Transverse colon (tissue), 4 donors: Measurements from ENCODE around the gene RASSF3. TPM values are rescaled to one million over a fixed set of nuclear protein-coding genes. Genes with fewer than 3 reads are reported as not detected.

Experiments used
- DNase-seq: peaks from one replicate; pipeline ENCODE4 v3.0.0-alpha.2; 2019
- H3K27ac ChIP-seq, 4 donors: fragments of 200-600 bp; sonication (generic); 2 replicates each; pipeline ENCODE4 v1.5.1; 2016 to 2018; ENCODE audit warnings: inconsistent platforms in 4 of 4
- H3K27me3 ChIP-seq: fragments of 200-600 bp; sonication (generic); 2 replicates; pipeline ENCODE4 v1.5.1; 2017; ENCODE audit warnings: inconsistent platforms
- H3K36me3 ChIP-seq, 4 donors: fragments of 200-600 bp; sonication (generic); 2 replicates each; pipeline ENCODE4 v1.5.1; 2017 to 2019; ENCODE audit warnings: inconsistent platforms in 4 of 4
- H3K4me1 ChIP-seq, 4 donors: fragments of 200-600 bp; sonication (generic); 2 replicates each; pipeline ENCODE4 v1.5.1; 2017 to 2020; ENCODE audit warnings: inconsistent platforms in 4 of 4
- H3K4me3 ChIP-seq, 4 donors: fragments of 200-600 bp; sonication (generic); 1 replicate in 1 of 4; 2 replicates in 3 of 4; pipeline versions ENCODE4 v1.5.1 to v1.6.1; 2017 to 2019; ENCODE audit warnings: inconsistent platforms in 4 of 4
- H3K9me3 ChIP-seq, 2 donors: fragments of 200-600 bp; sonication (generic); 2 replicates each; pipeline ENCODE4 v1.5.1; 2017 to 2019; ENCODE audit warnings: inconsistent platforms in 2 of 2
- EP300 ChIP-seq: sonication (generic); formaldehyde crosslinking; IDR thresholded peaks from one replicate; pipeline ENCODE4 v1.6.1; 2017; ENCODE audit warnings: antibody characterized with exemption, low read depth
- POLR2A ChIP-seq: fragments of 450-650 bp; IDR thresholded peaks from one replicate; pipeline ENCODE4 v1.6.1; 2016; ENCODE audit warnings: antibody characterized with exemption, mild to moderate bottlenecking, moderate library complexity
- POLR2AphosphoS5 ChIP-seq, 3 donors: sonication (generic); formaldehyde crosslinking; IDR thresholded peaks; one replicate each; pipeline ENCODE4 v1.6.1; 2016; ENCODE audit warnings: antibody characterized with exemption in 3 of 3
- WGBS, 2 donors: methylation state at CpG; one replicate each; pipeline ENCODE4 v1.1.5; 2018; ENCODE audit warnings: low coverage in 1 of 2; 5-methylcytosine and 5-hydroxymethylcytosine counted together
- in situ Hi-C, 4 donors: fragments of 200-750 bp; cut with MboI; loops; one replicate each; pipeline versions ENCODE4 v1.15.0 to v1.15.1; 2017; ENCODE audit warnings: low sequenced_read_pairs in 3 of 4, low pct_ligation_motif_present in 1 of 4, low pct_unique_long_range_greater_than_20kb in 1 of 4
- intact Hi-C: fragments of 100-400 bp; cut with DNase I; formaldehyde crosslinking; loops from one replicate; pipeline ENCODE4 v1.15.1; 2023; ENCODE audit warnings: low total_unique reads
- total RNA-seq, 4 donors: library from RNA; depleted of rRNA; stranded (reverse); fragments of >200 nt; gene quantifications; one replicate each; pipeline ENCODE4 v1.1.0, GENCODE V29; 2016
- TF ChIP-seq, protein P1 (sequence below), 5 experiments: fragments of 200-600 bp in 3 of 5; fragments of 450-650 bp in 2 of 5; sonication (generic) in 3 of 5; IDR thresholded peaks; 1 replicate in 2 of 5; 2 replicates in 3 of 5; pipeline ENCODE4 v1.5.1; 2016 to 2017; ENCODE audit warnings: antibody characterized with exemption in 5 of 5, inconsistent platforms in 3 of 5, mild to moderate bottlenecking in 2 of 5, moderate library complexity in 1 of 5

The RASSF3 gene
- total RNA-seq, 4 donors from 2014 or later = 41.6 to 83.2 (median 62.5) TPM

DNA sequence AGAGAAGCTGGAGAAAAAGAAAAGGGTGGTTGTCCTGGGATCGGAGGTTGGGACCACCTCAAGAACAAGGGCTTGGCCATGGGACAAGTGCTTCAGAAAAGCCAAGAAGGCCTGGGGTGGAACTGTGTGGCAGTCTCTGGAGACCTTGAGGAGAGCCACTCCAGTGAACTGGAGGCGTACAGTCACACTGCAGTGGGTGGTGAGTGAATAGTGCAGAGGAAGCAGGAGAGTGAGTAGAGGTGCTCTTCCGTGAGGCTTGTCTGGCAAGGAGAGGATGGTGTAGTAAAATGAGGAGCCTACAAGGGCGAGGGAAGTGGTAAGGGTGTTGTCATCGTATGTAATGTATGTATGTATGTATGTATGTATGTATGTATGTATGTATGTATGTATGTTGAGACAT, 20.9 kb downstream of the RASSF3 start:
- Histone ChIP-seq H3K4me1 (peaks cover 13 to 62% (median 42%) of the 10 kb centered on the region in 4 donors), H3K27ac (no peak overlapping the region), H3K36me3 (no peaks in the 10 kb centered on the region), H3K4me3 (no peak overlapping the region), H3K27me3 (no peaks in the 10 kb centered on the region), H3K9me3 (no peaks in the 10 kb centered on the region)
- DNase-seq = no peak
- intact Hi-C loops = no loop called here
- TF ChIP-seq, protein P1, sequence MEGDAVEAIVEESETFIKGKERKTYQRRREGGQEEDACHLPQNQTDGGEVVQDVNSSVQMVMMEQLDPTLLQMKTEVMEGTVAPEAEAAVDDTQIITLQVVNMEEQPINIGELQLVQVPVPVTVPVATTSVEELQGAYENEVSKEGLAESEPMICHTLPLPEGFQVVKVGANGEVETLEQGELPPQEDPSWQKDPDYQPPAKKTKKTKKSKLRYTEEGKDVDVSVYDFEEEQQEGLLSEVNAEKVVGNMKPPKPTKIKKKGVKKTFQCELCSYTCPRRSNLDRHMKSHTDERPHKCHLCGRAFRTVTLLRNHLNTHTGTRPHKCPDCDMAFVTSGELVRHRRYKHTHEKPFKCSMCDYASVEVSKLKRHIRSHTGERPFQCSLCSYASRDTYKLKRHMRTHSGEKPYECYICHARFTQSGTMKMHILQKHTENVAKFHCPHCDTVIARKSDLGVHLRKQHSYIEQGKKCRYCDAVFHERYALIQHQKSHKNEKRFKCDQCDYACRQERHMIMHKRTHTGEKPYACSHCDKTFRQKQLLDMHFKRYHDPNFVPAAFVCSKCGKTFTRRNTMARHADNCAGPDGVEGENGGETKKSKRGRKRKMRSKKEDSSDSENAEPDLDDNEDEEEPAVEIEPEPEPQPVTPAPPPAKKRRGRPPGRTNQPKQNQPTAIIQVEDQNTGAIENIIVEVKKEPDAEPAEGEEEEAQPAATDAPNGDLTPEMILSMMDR (IDR thresholded peaks at IDR 0.05) = no peak
- TF ChIP-seq EP300 (no peak), POLR2AphosphoS5 (IDR thresholded peaks at IDR 0.05) (no peak), POLR2A (no peak)
- WGBS, 2 donors = 94% methylated on average over 4 to 5 of the region's 5 CpGs
- in situ Hi-C loops = no loop called here

DNA sequence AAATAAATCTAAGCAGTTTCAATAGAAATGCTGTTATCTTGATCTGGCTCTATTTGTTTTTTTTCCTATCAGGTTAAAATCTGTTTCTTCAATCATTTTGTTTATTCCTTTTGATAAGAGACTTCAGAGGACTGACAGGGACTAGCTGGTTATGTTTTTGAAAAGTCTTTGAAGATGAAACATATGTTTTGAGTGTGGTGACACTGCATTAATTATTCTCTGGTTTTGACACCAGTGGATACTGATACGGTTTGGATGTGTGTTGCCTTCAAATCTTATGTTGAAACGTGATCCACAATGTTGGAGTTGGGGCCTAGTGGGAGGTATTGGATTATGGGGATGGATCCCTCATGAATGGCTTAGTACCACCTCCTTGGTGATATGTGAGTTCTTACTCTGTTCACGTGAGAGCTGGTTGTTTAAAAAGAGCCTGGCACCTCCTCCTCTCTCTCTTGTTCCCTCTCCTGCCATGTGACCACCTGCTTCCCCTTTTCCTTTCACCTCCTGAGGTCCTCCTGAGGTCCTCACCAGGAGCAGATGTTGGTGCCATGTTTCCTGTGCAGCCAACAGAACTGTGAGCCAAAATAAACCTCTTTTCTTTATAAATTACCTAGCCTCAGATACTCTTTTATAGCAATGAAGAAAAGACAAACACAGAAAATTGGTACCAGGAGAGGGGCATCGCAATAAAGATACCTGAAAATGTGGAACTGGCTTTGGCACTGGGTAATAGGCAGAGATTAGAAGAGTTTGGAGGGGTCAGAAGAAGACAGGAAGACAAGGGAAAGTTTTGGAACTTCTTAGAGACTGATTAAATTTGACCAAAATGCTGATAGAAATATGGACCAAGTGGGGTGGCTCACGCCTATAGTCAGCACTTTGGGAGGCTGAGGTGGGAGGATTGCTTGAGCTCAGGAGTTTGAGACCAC, 23.0 kb downstream of the RASSF3 start:
- H3K4me1 ChIP-seq = peaks cover 13 to 62% (median 47%) of the 10 kb centered on the region in 4 donors
- DNase-seq = no peak
- no peak overlapping the region for H3K4me3 ChIP-seq
- TF ChIP-seq, protein P1 (IDR thresholded peaks at IDR 0.05) = no peak
- TF ChIP-seq POLR2A = no peak
- no peak for TF ChIP-seq POLR2AphosphoS5 (IDR thresholded peaks at IDR 0.05)
- no peak for TF ChIP-seq EP300
- 87 to 91% methylated on average over 4 to 5 of the region's 5 CpGs for WGBS, 2 donors
- H3K27ac ChIP-seq = peak overlapping the region; percentile 62 to 69 (median 62)
- no peaks in the 10 kb centered on the region for H3K9me3 ChIP-seq
- intact Hi-C loops = no loop called here
- H3K27me3 ChIP-seq = no peaks in the 10 kb centered on the region
- H3K36me3 ChIP-seq = no peaks in the 10 kb centered on the region
- in situ Hi-C loops = no loop called here

DNA sequence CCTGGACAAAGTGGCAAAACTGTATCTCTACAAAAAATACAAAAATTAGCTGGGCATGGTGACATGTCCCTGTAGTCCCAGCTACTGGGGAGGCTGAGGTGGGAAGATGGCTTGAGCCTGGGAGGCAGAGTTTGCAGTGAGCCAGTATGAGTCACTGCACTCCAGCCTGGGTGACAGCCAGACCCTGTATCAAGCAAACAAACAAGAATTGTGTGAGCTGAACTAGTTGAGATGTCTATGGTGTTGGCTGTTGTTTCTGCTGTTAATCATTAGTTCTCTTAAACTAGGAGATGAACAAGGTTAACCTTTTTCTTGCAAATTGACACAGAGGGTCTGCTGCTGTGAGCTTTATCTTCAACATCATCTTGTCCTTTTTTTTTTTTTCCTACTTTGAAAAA, 23.6 kb downstream of the RASSF3 start:
- Histone ChIP-seq H3K27ac (peak overlapping the region; percentile 62 to 69 (median 62)), H3K4me1 (peaks cover 13 to 66% (median 52%) of the 10 kb centered on the region in 4 donors), H3K4me3 (no peak overlapping the region), H3K27me3 (no peaks in the 10 kb centered on the region), H3K36me3 (no peaks in the 10 kb centered on the region), H3K9me3 (no peaks in the 10 kb centered on the region)
- in situ Hi-C loops = no loop called here
- peak; percentile 74 for DNase-seq
- TF ChIP-seq POLR2AphosphoS5 (IDR thresholded peaks at IDR 0.05) (no peak), POLR2A (no peak), EP300 (no peak)
- TF ChIP-seq, protein P1 (IDR thresholded peaks at IDR 0.05) = no peak
- intact Hi-C loops = no loop called here

DNA sequence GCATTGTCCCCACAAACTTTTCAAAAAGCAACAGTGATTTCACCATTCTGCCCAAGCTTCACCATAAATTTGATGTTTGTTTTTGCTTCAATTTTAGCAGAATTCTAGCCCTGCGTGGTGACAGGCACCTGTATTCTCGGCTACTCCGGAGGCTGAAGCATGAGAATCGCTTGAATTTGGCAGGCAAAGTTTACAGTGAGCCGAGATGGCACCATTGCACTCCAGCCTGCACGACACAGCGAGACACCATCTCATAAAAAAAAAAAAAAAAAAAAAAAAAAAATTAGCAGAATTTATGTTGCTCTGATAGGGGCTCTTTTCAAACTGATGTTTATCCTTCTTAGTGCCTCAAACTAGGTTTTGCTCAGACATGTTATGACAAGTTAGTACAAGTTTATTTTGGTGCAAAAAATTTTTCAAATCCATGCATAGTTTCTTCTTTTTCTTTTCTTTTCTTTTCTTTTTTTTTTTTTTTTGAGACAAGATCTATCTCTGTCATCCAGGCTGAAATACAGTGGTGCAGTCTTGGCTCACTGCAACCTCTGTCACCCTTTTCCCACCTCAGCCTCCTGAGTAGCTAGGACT, 24.3 kb downstream of the RASSF3 start:
- in situ Hi-C loops = no loop called here
- WGBS, 2 donors = 44 to 52% methylated on average over 4 to 7 of the region's 7 CpGs
- intact Hi-C loops = no loop called here

More for the DNA sequence above, 24.3 kb downstream of the RASSF3 start:
- Histone ChIP-seq H3K36me3 (no peaks in the 10 kb centered on the region), H3K4me3 (no peak overlapping the region), H3K9me3 (no peaks in the 10 kb centered on the region), H3K27ac (peak overlapping the region; percentile 62 to 69 (median 62)), H3K4me1 (peaks cover 13 to 72% (median 58%) of the 10 kb centered on the region in 4 donors), H3K27me3 (no peaks in the 10 kb centered on the region)
- TF ChIP-seq EP300 = no peak
- no peak for TF ChIP-seq POLR2AphosphoS5 (IDR thresholded peaks at IDR 0.05)
- TF ChIP-seq POLR2A = no peak
- TF ChIP-seq, protein P1 (IDR thresholded peaks at IDR 0.05) = no peak
- no peak for DNase-seq
